H1 (cell line): ENCODE data around the gene RNF20. TPM values are rescaled to one million over a fixed set of nuclear protein-coding genes. Genes with fewer than 3 reads are reported as not detected.

Experiments
- ASH2L ChIP-seq: fragments of 200-600, 300-600 bp; sonication (generic); IDR thresholded peaks from one replicate; pipeline ENCODE4 v1.7.1; 2017; ENCODE audit warnings: low read length
- CHD2 ChIP-seq: IDR thresholded peaks from 2 replicates; pipeline ENCODE4 v1.6.1; 2012; ENCODE audit warnings: low read length, improper control_type of control experiment
- E2F6 ChIP-seq: IDR thresholded peaks from 2 replicates; pipeline ENCODE4 v1.6.1; 2012; ENCODE audit warnings: inconsistent platforms
- FOSL1 ChIP-seq: IDR thresholded peaks from 2 replicates; pipeline ENCODE4 v1.6.1; 2011; ENCODE audit warnings: mild to moderate bottlenecking, low read depth, low read length, moderate library complexity; ENCODE audit not compliant: insufficient read depth
- PHF8 ChIP-seq: fragments of 200-600 bp; sonication (generic); conservative IDR thresholded peaks from 2 replicates; pipeline ENCODE4 v1.7.1; 2012; ENCODE audit warnings: low read depth, mild to moderate bottlenecking, inconsistent platforms, low read length, moderate library complexity
- POLR2A ChIP-seq, 2 experiments: IDR thresholded peaks; 1 replicate in 1 of 2; 2 replicates in 1 of 2; pipeline ENCODE4 v1.6.1; 2011; ENCODE audit warnings: low read depth in 2 of 2, low read length in 2 of 2, mild to moderate bottlenecking in 2 of 2; ENCODE audit errors: control extremely low read depth in 1 of 2
- RAD21 ChIP-seq, 2 experiments: IDR thresholded peaks in 1 of 2; conservative IDR thresholded peaks in 1 of 2; 2 replicates each; pipeline ENCODE4 v1.6.1; 2011; ENCODE audit warnings: low read depth in 2 of 2, low read length in 2 of 2, improper control_type of control experiment in 1 of 2, inconsistent platforms in 1 of 2, mild to moderate bottlenecking in 1 of 2, moderate library complexity in 1 of 2
- RBBP5 ChIP-seq: IDR thresholded peaks from 2 replicates; pipeline ENCODE4 v1.7.1; 2012; ENCODE audit warnings: low read depth, mild to moderate bottlenecking, inconsistent platforms, low read length, moderate library complexity, borderline replicate concordance
- TAF7 ChIP-seq: optimal IDR thresholded peaks from 2 replicates; pipeline ENCODE3; 2011; ENCODE audit warnings: low read depth, mild to moderate bottlenecking, inconsistent platforms, low read length, moderate library complexity, borderline replicate concordance
- TEAD4 ChIP-seq: IDR thresholded peaks from 2 replicates; pipeline ENCODE4 v1.6.1; 2012; ENCODE audit warnings: low read depth, low read length, inconsistent platforms, mixed read lengths
- polyA plus RNA-seq, 7 experiments: library from polyadenylated mRNA; depleted of rRNA in 3 of 7; stranded (reverse) in 5 of 7; unstranded in 2 of 7; fragments of >200 nt in 5 of 7; fragments of 200-250 nt in 2 of 7; gene quantifications; 1 replicate in 5 of 7; 2 replicates in 1 of 7; 4 replicates in 1 of 7; pipeline versions ENCODE4 v1.2.1 to v1.2.3, GENCODE V29; 2011 to 2013; ENCODE audit warnings: missing spikeins in 2 of 7, mixed read lengths in 2 of 7
- total RNA-seq: library from RNA; stranded (reverse); fragmentation: NEBNext Ultra II Directional; extraction: Animal tissue kit (Norgen Biotek cat#: 25700); gene quantifications from 2 replicates; pipeline ENCODE4 v1.2.1, GENCODE V29; 2021

The RNF20 gene
- total and polyA plus RNA-seq, 2 of the 8 experiments (the other 6 are each of a cell fraction or from before 2014, with no cell fraction given) = 9.4 to 65.2 TPM

DNA sequence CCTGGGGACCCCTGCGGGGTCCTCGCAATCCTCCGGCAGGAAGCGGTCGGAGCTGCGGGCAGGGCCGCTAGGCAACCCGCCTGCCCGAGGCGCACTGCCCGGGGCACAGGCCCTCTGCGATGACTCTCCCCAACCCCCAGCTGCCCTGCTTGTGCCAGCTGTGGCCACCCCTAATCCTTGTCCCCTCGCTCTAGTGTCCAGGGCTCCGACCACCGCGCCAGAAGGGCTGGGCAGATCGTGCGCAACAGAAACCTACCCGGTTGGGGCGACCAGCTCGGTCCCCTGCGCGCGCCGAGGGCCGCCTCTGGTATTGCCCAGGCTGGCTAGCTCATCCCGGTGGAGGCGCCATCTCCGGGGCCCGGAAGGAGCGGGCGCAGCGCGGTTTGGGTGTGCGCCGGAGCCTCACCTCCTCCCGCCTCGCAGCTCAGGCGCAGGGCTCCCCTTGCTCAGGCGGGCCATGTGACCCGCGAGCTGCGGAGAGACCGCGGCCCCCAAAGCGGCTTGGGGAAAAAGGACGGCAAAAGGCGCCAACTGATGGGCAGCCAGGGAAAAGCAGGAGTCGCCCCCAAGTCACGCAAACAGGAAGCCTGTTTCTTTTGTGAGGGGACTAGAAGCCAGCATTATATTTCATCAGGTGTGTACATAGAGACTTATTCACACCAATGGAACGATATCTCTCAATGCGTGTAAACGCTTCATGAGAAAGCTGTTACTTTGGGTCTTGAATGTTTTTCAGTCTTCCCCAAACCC lies 46.8 kb upstream of the RNF20 start (continued):
- TF ChIP-seq RAD21 (IDR thresholded peaks at IDR 0.05 in 1 of 2, conservative IDR thresholded peaks at IDR 0.05 in 1 of 2; ENCODE audit: low read depth in 2 of 2, low read length in 2 of 2) (peak; percentile 67 to 72), PHF8 (peak; percentile 72), CHD2 (no peak), TAF7 (peak; percentile 80), TEAD4 (no peak), FOSL1 (no peak), ASH2L (peak; percentile 82), E2F6 (peak; percentile 93), RBBP5 (peak; percentile 89; the same call in 1 of the 2 replicates), POLR2A (IDR thresholded peaks at IDR 0.05; ENCODE audit: control extremely low read depth in 1 of 2, low read depth in 2 of 2, low read length in 2 of 2) (peak; percentile 17 to 60; a peak in 2 of 3 replicates)
